GM18511 (cell line): ENCODE data around the gene BTBD7.

ENCODE experiments used
- ATAC-seq: cut with Tn5 transposase; IDR thresholded peaks from one replicate; pipeline ENCODE4 v1.9.1; 2021; ENCODE audit warnings: mild to moderate bottlenecking, moderate library complexity; ENCODE audit not compliant: unreplicated experiment

BTBD7 gene

GRCh38 chr14:93303659-93304058 is 29.2 kb downstream of the BTBD7 start:
- no peak for ATAC-seq

DNA sequence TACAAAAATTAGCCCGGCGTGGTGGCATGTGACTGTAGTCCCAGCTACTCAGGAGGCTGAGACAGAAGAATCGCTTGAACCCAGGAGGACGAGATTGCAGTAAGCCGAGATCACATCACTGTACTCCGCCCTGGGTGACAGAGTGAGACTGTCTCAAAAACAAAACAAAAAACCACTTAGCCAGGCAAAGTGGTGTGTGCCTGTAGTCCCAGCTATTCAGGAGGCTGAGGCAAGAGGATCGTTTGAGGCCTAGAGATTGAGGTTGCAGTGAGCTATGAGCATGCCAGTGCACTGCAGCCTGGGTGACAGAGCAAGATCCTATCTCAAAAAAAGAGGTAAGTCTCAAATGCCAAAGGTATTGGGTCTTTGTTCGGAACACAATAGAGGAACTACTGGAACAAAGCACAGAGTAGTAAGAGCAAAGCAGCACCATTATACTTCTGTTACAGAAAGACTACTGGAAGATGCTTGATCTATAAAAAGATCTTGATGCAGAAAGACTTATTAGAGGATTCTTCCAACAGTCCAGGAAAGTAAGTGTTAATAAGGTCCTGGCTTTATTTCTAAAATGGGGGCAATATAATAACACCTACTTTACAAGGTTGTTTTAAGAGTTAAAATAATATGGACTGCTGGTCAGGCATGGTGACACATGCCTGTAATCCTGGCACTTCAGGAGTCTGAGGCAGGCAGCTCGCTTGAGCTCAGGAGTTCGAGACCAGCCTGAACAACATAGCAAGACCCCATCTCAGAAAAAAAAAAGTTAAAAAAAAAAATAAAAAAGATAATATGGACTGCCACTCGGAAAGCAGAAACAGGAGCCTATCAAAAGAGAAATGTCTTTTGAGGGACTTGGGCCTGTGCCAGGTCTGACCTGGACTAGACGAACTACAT is 29.9 kb downstream of the BTBD7 start:
- no peak for ATAC-seq

- no peak for ATAC-seq
Measured at GRCh38 chr14:93301821-93302447, 30.9 kb downstream of the BTBD7 start.

DNA sequence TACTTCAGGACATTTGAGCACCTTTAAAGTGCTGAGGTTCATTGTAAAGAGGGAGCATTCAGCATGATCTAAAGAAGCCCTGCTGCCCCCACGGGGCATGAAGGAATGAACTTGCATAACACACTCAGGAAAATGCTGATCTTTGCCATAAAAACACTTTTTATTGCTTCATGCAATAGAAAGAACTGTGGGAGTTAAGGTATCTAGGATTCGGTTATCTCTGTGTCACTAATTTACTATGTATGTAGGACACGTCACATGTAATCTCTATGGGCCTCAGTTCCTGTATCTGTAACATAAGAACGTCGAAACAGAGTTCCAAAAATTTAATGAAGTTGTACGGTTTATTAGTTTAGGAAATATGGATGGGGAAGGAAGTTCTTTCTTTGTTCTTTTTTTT is 33.0 kb downstream of the BTBD7 start:
- no peak for ATAC-seq

- ATAC-seq, result no peak
Measured at GRCh38 chr14:93299416-93299815, 33.4 kb downstream of the BTBD7 start.

GRCh38 chr14:93295541-93296220 is 37.2 kb downstream of the BTBD7 start:
- ATAC-seq, result no peak

DNA sequence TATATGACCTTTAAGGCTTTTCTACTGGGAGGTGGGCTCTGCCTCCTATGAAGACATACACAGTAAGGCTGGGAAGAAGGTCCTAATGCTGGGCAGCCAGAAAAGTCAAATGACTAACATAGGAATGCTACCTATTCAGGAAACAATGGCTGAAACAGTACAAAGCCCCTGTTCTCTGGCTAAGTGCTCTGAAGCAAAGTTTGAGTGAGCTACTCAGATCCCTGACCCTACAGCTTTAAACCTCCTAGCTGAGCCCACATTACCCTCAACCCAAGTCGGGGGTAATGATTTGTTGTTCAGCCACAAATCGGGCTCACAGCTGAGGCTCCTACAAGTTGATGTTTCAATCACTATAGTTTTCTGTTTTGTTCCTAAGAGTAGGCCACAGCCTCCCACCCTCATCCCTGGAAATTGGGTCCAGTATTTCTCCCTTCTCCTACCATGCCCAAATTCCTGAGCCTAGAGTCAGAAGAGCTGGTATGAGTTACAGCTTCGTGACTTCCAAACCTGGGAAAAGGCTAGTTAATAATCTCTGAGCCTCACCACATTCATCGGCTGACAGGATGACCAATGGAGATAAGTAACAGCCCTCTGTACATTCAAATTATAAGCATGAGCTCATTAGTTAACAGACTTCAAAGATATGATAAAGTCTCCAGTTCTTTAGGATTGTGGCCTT is 46.5 kb downstream of the BTBD7 start:
- no peak for ATAC-seq

DNA sequence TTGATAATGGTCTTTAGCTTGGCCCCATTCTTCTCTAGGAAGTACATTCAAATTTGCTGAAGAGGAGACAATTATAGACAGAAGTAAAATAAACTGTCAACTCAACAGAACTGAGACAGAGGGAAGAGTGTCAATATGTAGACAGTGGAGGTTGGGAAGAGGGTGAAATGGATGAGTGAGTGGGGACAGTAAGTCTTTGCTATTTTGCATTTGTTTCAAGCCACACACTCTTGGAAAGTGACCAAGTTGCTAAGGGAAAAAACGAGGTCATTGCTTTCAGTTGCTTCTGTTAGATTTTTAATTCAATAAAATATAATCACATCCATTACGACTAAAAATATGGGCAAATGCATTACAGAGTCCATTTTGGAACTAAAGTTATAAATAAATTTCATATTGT is 47.8 kb downstream of the BTBD7 start:
- no peak for ATAC-seq

- ATAC-seq, result no peak
Measured at GRCh38 chr14:93281937-93282336, 50.9 kb downstream of the BTBD7 start.

- ATAC-seq, result no peak
Measured at GRCh38 chr14:93280743-93281142, 52.1 kb downstream of the BTBD7 start.

DNA sequence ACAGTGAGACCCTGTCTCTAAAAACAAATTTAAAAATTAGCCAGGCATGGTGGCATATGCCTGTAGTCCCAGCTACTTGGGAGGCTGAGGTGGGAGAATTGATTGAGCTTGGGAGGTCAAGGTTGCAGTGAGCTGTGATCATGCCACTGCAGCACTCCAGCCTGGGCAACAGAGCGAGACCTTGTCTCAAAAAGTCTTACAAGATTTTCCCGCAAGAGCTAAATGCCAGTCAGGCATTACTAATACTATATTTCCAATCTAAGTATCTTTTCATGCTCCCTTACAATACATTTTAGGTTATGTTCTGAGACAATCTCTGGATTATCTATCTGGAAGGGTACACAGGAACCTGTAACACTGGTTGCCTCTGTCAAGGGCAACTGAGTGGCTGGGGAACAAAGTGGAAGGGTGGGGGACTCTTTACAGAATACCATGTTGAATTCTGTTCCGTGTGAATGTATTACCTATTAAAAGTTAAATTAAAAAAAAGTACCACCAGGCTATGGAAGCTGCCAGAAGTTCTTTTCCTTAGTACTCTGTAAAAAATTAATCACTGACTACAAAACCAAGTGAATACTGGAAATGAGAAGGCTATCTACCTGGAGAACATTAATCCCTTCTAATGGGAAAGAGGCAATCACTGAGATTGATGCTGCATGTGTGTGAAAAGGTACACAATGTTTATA is 56.7 kb downstream of the BTBD7 start:
- no peak for ATAC-seq

DNA sequence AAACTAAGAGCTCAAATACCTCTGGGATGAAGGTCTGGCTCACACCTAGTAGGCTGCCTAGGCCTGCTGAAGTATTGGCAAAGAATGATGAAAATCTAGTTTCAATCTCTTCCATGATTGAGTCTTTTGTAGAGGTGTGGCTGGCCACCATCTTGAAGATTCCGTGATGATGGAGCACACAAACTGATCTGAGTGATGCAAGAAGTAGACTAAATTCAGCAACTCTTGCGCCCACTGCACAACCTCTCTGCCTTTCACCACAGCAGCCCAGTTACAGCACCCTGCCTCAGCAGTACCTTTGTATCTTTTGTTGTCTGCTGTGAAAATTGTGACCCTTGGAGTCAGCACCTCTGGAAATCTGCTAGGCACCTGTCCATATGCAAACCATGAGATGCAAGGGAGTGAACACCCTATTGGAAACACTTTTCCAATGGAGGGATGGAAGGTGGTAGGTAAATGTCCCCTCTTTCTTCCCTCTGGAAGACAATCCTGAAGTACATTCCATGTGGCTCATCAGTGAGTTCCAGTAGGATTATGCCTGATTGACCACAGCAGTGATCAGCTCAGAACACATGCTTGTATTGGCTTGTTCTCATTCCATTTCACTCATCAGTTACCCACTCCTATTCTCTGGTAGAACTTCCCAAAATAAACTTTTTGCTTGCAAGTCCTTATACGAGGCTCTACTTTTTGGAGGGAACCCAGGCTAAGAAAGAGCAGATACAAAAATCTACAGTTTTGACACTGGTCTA is 58.6 kb downstream of the BTBD7 start:
- ATAC-seq, result no peak

GRCh38 chr14:93271111-93271510 is 61.7 kb downstream of the BTBD7 start:
- ATAC-seq, result no peak

- ATAC-seq, result no peak
Measured at GRCh38 chr14:93269341-93270068, 63.3 kb downstream of the BTBD7 start.

DNA sequence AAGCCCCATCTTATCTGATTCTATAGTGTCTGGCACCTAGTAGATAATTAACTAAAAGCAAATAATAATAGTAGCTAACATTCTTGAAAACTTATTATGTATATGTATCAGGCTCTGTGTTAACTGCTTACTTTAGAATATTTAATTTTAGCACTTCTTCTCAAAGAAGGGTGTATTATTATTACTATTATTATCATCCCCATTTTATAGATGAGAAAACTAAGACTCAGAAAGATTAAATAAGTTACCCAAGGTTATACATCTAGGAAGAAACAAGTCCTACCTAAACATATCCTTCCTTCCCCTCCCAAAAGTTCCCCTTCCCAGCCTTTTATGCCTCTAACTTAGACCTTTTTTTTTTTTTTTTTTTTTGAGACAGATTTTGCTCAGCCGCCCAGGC is 64.4 kb downstream of the BTBD7 start:
- no peak for ATAC-seq

DNA sequence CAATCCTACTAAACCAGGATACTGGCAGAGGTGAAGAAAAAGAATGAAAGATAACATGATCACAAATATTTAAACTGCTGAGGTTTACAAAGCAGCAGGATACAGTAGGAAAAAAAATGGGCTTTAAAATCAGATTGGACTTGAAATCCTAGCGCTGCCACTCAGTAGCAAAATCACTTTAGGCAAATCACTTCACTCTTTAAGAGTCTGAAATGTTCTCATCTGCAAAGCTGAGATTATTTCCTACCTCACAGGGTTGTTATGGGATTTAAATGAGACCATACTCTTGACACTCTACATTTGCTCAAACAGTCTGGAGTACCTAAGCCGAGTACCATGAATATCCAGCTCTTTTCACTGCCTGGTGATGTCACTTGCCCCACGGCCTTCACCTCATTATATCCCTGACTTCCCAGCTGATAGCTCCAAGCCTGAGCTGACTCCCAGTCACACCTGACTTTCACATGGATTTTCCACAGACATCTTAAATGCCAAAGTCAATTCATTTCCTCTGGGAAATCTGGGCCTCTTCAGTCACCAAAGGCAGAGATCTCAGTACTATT is 65.6 kb downstream of the BTBD7 start:
- no peak for ATAC-seq

DNA sequence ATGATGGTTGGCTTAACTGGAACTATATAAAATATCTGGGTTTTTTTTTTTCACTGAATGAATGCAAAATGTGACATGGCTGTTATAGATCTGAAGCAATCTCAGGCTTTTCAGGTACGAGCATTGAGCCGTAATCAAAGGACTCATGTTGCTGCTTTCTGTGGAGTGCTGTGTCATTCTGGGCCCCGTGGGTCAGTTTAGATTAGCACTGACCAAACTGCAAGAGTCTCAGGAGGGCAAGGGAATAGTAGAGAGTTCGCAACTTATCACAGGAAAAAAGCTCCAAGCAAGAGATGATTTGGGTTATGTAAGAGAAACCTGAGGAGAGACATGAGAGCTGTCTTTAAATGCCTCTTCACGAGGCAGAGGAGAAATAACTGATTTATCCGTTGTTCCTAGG is 66.7 kb downstream of the BTBD7 start:
- ATAC-seq, result no peak

- ATAC-seq, result no peak
Measured at GRCh38 chr14:93263416-93263815, 69.4 kb downstream of the BTBD7 start.

DNA sequence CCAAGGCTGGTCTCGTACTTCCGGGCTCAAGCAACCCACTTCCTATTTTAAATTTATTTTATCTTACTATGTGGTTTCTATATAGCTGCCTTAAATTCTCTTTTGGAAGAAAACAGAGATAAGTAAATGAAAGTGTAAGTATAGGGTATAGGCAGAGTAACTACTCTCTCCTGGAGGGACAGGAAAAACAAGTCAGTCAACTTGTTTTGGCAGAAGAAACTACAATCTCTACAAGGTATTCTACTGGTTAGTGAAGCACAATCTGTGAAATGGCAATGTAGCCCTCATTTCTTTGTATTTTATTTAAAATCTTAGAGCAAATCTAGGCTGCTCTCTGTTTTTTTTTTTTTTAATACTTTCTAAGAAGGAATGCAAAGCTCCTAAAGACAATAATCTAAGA is 70.4 kb downstream of the BTBD7 start:
- no peak for ATAC-seq
